Immature natural killer cell (primary cell): Measurements from ENCODE around the gene LRRC26. TPM values are rescaled to one million over a fixed set of nuclear protein-coding genes. Genes with fewer than 3 reads are reported as not detected.
A peak's percentile ranks its signal among the peaks of the same experiment; 100 is the strongest.

Experiments
- DNase-seq, 3 donors: peaks; one replicate each; pipeline ENCODE4 v3.0.0; 2022; ENCODE audit warnings: mixed read lengths in 1 of 3
- H3K27ac Mint-ChIP-seq, 6 donors: one replicate each; pipeline ENCODE4 v1.8.0; 2020; ENCODE audit warnings: mixed read lengths in 6 of 6, mild to moderate bottlenecking in 5 of 6, inconsistent platforms in 4 of 6, moderate library complexity in 3 of 6
- H3K27me3 Mint-ChIP-seq, 3 donors: one replicate each; pipeline ENCODE4 v1.8.0; 2020 to 2021; ENCODE audit warnings: low read depth in 3 of 3, mild to moderate bottlenecking in 3 of 3, mixed read lengths in 3 of 3, moderate library complexity in 3 of 3, inconsistent platforms in 1 of 3
- H3K36me3 Mint-ChIP-seq, 3 donors: one replicate each; pipeline ENCODE4 v1.8.0; 2020; ENCODE audit warnings: mixed read lengths in 3 of 3, inconsistent platforms in 2 of 3, mild to moderate bottlenecking in 2 of 3
- H3K4me1 Mint-ChIP-seq, 2 donors: one replicate each; pipeline ENCODE4 v1.8.0; 2020; ENCODE audit warnings: inconsistent platforms in 2 of 2, mild to moderate bottlenecking in 2 of 2, mixed read lengths in 2 of 2, moderate library complexity in 1 of 2
- H3K4me3 Mint-ChIP-seq, 5 donors: one replicate each; pipeline ENCODE4 v1.8.0; 2020; ENCODE audit warnings: mild to moderate bottlenecking in 5 of 5, mixed read lengths in 5 of 5, inconsistent platforms in 3 of 5, moderate library complexity in 3 of 5
- H3K9me3 Mint-ChIP-seq, 6 donors: one replicate each; pipeline ENCODE4 v1.8.0; 2020; ENCODE audit warnings: mild to moderate bottlenecking in 6 of 6, mixed read lengths in 6 of 6, inconsistent platforms in 4 of 6, moderate library complexity in 3 of 6
- polyA plus RNA-seq, 3 donors: library from polyadenylated mRNA; unstranded; fragments of 300-500 nt; fragmentation: Illumina TruSeq; gene quantifications; one replicate each; pipeline ENCODE4 v1.2.3, GENCODE V29; 2021

The LRRC26 gene
- polyA plus RNA-seq, 3 donors from 2014 or later, result 0.22 to 2.1 TPM; not detected in 1

DNA sequence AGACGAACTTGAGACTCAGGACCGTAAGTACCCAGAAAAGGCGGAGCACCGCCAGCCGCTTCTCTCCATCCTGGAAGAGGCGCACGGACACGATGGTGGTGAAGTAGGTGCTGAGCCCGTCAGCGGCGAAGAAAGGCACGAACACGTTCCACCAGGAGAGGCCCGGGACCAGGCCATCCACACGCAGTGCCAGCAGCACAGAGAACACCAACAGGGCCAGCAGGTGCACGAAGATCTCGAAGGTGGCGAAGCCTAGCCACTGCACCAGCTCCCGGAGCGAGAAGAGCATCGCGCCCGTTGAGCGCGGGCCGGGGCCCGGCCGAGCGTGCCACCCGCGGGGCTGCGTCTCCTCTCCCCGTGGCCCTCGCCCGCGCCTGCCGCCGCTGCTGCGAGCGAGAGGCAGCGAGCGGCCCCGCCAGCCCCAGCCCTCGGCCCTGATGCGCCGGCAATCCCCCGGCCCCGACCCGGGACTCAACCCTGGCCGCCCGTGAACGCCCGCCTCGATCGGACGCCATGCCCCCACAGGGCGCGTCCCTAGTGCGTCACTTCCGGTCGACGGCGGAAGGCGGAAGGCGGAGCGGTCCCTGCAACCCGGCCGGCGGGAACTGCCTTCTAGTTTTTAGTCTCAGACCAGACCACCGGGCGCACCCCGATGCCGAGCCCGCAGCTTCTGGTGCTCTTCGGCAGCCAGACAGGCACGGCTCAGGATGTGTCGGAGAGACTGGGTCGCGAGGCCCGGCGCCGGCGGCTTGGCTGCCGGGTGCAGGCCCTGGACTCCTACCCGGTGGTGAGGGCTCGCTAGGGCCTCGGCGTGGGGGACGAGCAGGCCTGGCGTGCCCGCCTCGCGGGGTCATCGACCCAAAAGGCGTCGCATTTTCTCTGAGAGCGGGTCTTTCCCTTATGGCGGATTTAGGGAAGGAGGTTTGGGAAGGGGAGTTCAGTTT lies 35.5 kb upstream of the LRRC26 start, which contains the start of the genes NDOR1 and TMEM203:
Gene NDOR1 (plus strand): TSS at position 575 of the 944 bp plus-strand sequence. CDS start 78 bp downstream, at position 653.
Gene TMEM203 (minus strand): TSS at position 523 of the 944 bp plus-strand sequence. CDS start 234 bp downstream, at position 289.
- Mint-ChIP-seq H3K4me3 (peak within 1 kb of the TSS; percentile 90 to 91 (median 91)), H3K36me3 (no peaks in the 10 kb centered on the region), H3K27me3 (peaks cover 0 to 4% (median 2%) of the 10 kb centered on the region in 3 donors), H3K27ac (peak within 1 kb of the TSS; percentile 86 to 96 (median 95)), H3K9me3 (no peaks in the 10 kb centered on the region), H3K4me1 (peaks cover 43 to 46% of the 10 kb centered on the region in 2 donors)
- DNase-seq, result peak; percentile 91 to 92 (median 91)

- Mint-ChIP-seq H3K36me3 (no peaks in the 10 kb centered on the region), H3K4me3 (peak overlapping the region; percentile 90 to 91 (median 91)), H3K27ac (peak overlapping the region; percentile 86 to 96 (median 95)), H3K9me3 (no peaks in the 10 kb centered on the region), H3K27me3 (peaks cover 0 to 4% (median 2%) of the 10 kb centered on the region in 3 donors), H3K4me1 (peaks cover 43 to 46% of the 10 kb centered on the region in 2 donors)
- no peak for DNase-seq
Observed at GRCh38 chr9:137204731-137205125, 34.9 kb upstream of the LRRC26 start.

DNA sequence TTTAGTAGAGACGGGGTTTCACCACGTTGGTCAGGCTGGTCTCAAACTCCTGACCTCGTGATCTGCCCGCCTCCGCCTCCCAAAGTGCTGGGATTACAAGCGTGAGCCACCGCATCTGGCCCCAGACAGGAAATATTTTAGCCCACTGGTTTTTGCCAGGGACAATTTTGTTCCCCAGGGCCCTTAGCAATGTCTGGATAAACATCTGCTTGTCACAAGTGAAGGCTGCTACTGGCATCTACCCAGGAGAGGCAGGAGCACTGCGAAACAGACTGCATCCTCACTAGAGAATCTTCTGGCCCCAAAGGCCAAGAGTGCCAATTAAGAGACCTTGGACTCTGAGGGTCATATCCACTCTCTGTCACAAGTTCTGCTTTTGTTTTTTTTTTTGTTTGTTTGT lies 33.1 kb upstream of the LRRC26 start:
- Mint-ChIP-seq H3K27me3 (peaks cover 0 to 4% (median 2%) of the 10 kb centered on the region in 3 donors), H3K36me3 (no peaks in the 10 kb centered on the region), H3K9me3 (no peaks in the 10 kb centered on the region), H3K4me3 (peak overlapping the region in 1 of 5 donors; percentile 7), H3K27ac (no peak overlapping the region), H3K4me1 (peaks cover 42 to 46% of the 10 kb centered on the region in 2 donors)
- DNase-seq, result no peak

DNA sequence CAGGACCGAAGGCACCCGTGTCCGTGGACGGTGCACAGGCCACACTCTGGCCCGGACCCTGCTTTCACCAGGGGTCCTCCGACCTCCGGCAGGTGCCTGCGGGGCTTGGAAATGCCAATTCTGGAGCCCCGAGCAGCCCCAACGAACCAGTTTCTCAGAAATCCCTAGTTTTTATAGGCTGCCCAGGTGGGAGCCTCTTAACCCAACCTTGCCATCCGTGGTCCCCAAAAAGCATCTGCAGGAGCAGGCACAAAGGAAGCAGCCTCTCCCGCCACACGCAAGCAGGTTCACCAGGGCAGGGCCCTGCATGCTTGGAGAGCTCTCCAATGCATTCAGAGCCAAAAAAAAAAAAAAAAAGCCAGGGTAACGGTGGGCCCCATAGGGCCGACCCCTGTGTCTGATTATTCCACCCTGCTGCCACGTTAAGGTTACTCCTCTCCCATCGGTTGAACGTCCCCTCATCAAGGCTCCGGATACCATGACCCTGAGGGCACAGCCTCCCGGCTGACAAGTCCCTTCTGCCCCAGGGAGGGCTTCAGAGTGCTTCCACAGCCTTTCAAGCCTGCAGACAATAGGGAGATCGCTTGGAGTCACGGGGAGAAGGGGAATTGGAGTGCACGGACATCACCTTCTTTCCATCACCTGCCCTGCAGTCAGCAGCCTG lies 31.5 kb upstream of the LRRC26 start:
- Mint-ChIP-seq H3K27ac (peak overlapping the region; percentile 74 to 91 (median 80)), H3K4me1 (peaks cover 28 to 31% of the 10 kb centered on the region in 2 donors), H3K27me3 (peaks cover 0 to 4% (median 0%) of the 10 kb centered on the region in 3 donors), H3K4me3 (peak overlapping the region; percentile 83 to 87 (median 86)), H3K36me3 (no peaks in the 10 kb centered on the region), H3K9me3 (no peaks in the 10 kb centered on the region)
- DNase-seq, result no peak

DNA sequence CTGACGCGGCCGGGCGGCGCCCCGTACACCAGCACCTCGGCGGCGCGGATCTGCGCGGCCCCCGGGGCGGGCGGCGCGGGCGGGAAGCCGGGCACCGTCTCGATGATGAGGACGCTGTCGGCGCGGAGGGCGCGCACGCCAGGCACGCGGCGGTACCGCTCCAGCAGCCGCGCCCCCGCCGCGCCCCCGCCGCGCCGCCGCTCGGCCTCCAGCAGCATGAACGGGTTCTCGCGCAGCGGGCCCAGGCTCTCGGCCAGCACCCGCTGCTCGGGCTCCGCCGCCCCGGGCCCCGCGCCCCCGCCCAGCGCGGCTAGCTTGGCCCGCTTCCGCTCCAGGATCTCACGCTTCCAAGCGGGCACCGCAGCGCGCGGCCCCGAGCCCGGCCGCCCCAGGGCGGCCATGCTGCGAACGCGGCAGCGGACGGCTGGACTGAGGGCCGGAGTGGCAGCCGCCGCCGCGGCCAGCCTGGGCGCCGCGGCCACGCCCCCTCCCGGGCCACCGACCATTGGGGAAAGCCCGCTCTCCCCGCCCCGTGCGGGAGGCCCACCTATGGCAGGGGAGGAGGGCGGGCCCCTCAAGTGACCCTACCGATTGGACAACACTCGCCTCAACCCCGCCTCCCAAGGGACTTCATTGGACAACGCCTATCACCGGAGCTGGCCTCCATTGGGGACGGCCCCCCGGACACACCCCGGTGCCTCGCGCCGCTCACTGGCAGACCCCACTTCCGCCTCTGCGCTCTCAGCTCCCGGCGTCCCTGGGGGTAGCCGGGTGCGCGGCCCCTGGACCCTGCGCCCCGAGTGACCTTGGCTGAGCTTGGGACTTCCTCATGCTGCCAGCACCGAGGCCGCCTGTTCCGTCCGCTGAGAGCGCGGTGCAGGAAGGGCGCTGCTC lies 30.7 kb upstream of the LRRC26 start, which contains the start of gene TPRN:
Gene TPRN (minus strand): TSS at position 431 of the 894 bp plus-strand sequence. CDS start 30 bp downstream, at position 401.
- H3K4me3 Mint-ChIP-seq, result peak within 1 kb of the TSS; percentile 83 to 87 (median 86)
- H3K9me3 Mint-ChIP-seq, result no peaks in the 10 kb centered on the region

DNA sequence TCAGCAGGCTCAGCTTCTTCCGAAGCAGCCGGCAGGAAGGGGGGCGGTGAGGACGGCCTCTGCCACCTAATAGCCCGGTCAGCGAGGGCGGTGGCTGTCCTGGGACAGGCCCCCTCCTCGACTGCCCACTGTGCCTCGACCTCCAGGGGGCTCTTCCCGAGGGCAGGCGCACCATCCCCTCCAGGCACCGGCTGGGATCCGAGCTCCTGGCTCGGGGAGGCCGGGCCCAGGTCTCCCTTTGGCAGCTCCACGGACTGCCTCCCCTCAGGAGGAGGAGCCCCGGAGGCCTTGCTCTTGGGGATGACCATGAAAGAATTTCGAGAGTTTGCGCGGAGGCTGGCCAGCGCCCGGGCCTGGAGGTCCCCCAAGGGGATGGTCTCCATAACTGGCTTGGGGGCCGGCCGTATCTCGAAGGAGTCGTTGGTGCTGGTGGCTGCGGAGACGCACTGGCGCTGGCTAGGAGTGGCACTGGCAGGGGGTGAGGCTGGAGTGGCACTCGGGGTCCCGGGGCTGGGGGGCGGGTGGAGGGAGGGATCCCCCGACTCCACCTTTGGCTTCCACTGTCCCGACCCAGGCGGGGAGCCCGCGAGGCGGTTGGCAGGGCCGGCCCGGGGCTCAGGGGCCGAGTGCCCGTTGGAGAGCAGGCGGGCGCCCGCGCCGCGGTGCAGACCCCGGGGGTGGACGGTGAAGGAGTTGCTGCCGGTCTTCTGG lies 29.7 kb upstream of the LRRC26 start:
- Mint-ChIP-seq H3K4me1 (peaks cover 15 to 18% of the 10 kb centered on the region in 2 donors), H3K9me3 (no peaks in the 10 kb centered on the region), H3K27me3 (peaks cover 0 to 4% (median 0%) of the 10 kb centered on the region in 3 donors), H3K36me3 (no peaks in the 10 kb centered on the region), H3K27ac (peak overlapping the region in 1 of 6 donors; percentile 48), H3K4me3 (peak overlapping the region; percentile 61 to 81 (median 66))
- no peak for DNase-seq

More for the DNA sequence above, 30.7 kb upstream of the LRRC26 start, which contains the start of gene TPRN:
- H3K27ac Mint-ChIP-seq, result peak within 1 kb of the TSS; percentile 74 to 91 (median 80)
- peak; percentile 99 for DNase-seq
- H3K36me3 Mint-ChIP-seq, result no peaks in the 10 kb centered on the region
- H3K4me1 Mint-ChIP-seq, result peaks cover 21 to 24% of the 10 kb centered on the region in 2 donors
- peaks cover 0 to 4% (median 0%) of the 10 kb centered on the region in 3 donors for H3K27me3 Mint-ChIP-seq

DNA sequence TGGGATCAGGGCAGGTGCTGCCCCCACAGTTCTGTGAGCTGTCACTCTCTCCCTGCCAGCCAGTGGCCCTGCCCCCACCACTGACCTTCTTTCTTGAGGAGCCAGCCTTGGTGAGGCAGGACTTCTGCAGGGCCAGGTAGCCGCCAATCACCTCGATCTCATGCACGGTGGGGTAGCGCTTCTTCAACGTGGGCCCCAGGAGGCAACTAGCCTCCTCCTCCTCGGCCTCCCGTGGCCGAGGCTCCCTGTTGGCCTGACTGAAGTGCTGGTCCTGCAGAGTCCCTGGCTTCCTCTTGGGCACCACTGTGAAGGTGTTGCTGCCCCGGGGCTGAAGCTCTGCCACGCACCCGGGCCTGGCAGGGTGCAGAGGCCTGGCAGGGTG lies 29.0 kb upstream of the LRRC26 start:
- Mint-ChIP-seq H3K9me3 (no peaks in the 10 kb centered on the region), H3K27ac (no peak overlapping the region), H3K4me1 (peaks cover 10 to 12% of the 10 kb centered on the region in 2 donors), H3K27me3 (peaks cover 0 to 4% (median 0%) of the 10 kb centered on the region in 3 donors), H3K36me3 (no peaks in the 10 kb centered on the region), H3K4me3 (peak overlapping the region in 1 of 5 donors; percentile 24)
- no peak for DNase-seq

- H3K36me3 Mint-ChIP-seq, result no peaks in the 10 kb centered on the region
- H3K27ac Mint-ChIP-seq, result no peak overlapping the region
- DNase-seq, result no peak
- H3K4me1 Mint-ChIP-seq, result peaks cover 7 to 12% of the 10 kb centered on the region in 2 donors
- H3K9me3 Mint-ChIP-seq, result no peaks in the 10 kb centered on the region
- peaks cover 0 to 4% (median 0%) of the 10 kb centered on the region in 3 donors for H3K27me3 Mint-ChIP-seq
- peak overlapping the region in 3 of 5 donors; percentile 24 to 46 (median 24) for H3K4me3 Mint-ChIP-seq
Observed at GRCh38 chr9:137198051-137198901, 28.4 kb upstream of the LRRC26 start.

DNA sequence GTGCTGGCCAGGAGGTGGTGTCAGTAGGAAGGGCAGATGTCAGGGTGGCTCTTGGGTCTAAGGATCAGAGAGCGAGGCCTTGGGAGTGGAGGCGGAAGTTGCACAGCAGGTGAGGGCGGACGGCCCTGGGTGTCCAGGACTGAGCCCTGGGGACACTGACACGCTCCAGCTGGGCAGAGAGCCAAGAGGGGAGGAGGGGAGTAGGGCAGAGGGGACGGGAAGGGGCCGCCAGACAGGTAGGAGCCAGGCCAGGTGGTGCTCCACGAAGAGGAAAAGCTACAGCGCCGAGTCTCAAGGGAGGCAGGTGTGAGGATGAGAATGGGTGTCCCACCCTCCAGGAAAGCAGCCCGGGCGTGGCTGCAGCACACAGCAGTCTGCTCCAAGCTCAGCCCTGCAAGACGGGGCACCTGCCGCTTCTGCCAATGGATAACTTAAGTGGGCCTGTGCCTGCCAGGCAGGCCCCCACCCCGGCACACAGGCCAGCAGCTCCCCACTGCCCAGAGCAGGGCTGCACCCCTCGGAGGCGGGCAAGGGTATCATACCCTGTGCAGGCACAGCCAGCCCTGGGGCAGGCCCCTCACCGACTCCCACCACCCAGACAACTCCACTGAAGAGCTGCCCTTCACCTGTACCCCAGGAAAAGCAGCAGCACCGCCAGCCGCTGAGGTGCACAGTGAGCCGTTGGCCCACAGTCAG lies 25.8 kb upstream of the LRRC26 start:
- H3K27ac Mint-ChIP-seq, result no peak overlapping the region
- H3K27me3 Mint-ChIP-seq, result peaks cover 0 to 2% (median 2%) of the 10 kb centered on the region in 3 donors
- DNase-seq, result no peak
- no peak overlapping the region for H3K4me3 Mint-ChIP-seq
- H3K36me3 Mint-ChIP-seq, result no peaks in the 10 kb centered on the region
- H3K4me1 Mint-ChIP-seq, result peaks cover 0 to 7% of the 10 kb centered on the region in 2 donors
- no peaks in the 10 kb centered on the region for H3K9me3 Mint-ChIP-seq

- peaks cover 0 to 7% of the 10 kb centered on the region in 2 donors for H3K4me1 Mint-ChIP-seq
- DNase-seq, result no peak
- H3K36me3 Mint-ChIP-seq, result no peaks in the 10 kb centered on the region
- H3K27me3 Mint-ChIP-seq, result peaks cover 0 to 2% (median 1%) of the 10 kb centered on the region in 3 donors
- H3K9me3 Mint-ChIP-seq, result no peaks in the 10 kb centered on the region
- no peak overlapping the region for H3K27ac Mint-ChIP-seq
- H3K4me3 Mint-ChIP-seq, result no peak overlapping the region
Observed at GRCh38 chr9:137194909-137195308, 25.1 kb upstream of the LRRC26 start.

DNA sequence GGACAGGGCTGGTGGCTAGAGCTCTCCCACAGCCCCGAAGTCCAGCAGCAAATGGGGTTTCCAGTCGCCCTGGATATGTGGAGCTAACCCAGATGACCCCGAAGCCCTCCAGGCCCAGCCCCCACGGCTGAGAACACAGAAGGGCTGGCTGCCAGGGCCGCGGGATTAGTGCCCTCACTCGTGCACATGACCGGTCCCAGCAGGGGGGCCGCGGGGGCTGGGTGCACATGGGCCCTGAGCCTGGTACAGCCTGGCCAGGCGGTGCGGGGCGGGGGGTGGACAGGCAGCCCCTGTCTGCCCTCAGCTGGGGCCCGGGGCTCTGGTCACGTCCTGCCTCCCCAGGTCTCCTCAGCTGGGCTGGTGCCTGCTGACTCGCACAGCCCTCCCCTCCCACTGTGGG lies 24.5 kb upstream of the LRRC26 start:
- no peaks in the 10 kb centered on the region for H3K9me3 Mint-ChIP-seq
- no peaks in the 10 kb centered on the region for H3K36me3 Mint-ChIP-seq
- DNase-seq, result no peak
- peaks cover 0 to 2% (median 1%) of the 10 kb centered on the region in 3 donors for H3K27me3 Mint-ChIP-seq
- H3K27ac Mint-ChIP-seq, result no peak overlapping the region
- H3K4me1 Mint-ChIP-seq, result peaks cover 5 to 9% of the 10 kb centered on the region in 2 donors
- no peak overlapping the region for H3K4me3 Mint-ChIP-seq
